Measurements from ENCODE around the gene URI1. TPM values are rescaled to one million over a fixed set of nuclear protein-coding genes. Genes with fewer than 3 reads are reported as not detected.

The URI1 gene
- total RNA-seq, 2 donors from 2014 or later = 38.2 to 60.7 TPM

GRCh38 chr19:30009013-30009412 lies 67.0 kb downstream of the URI1 start:
- H3K9me3 ChIP-seq = no peaks in the 10 kb centered on the region
- H3K27ac ChIP-seq = no peak overlapping the region
- no peak for DNase-seq
- 92 to 94% methylated on average over 10 of the region's 10 CpGs for WGBS, 2 donors
- H3K36me3 ChIP-seq (replicated peaks in 1 of 2; ENCODE audit: insufficient read depth in 1 of 2, low read depth in 2 of 2) = peaks cover 0 to 8% of the 10 kb centered on the region in 2 donors
- TF ChIP-seq CTCF (IDR thresholded peaks at IDR 0.05) = no peak
- TF ChIP-seq POLR2A (IDR thresholded peaks at IDR 0.05) = no peak
- intact Hi-C loops (cut with DNase I) = no loop called here
- H3K4me3 ChIP-seq = no peak overlapping the region
- H3K4me1 ChIP-seq = no peaks in the 10 kb centered on the region
- no peaks in the 10 kb centered on the region for H3K27me3 ChIP-seq
- ATAC-seq = no peak

GRCh38 chr19:30011051-30011578 lies 69.1 kb downstream of the URI1 start:
- H3K27ac ChIP-seq = no peak overlapping the region
- ATAC-seq (no peak), DNase-seq (no peak)
- no peaks in the 10 kb centered on the region for H3K27me3 ChIP-seq
- peaks cover 0 to 9% of the 10 kb centered on the region in 2 donors for H3K36me3 ChIP-seq (replicated peaks in 1 of 2; ENCODE audit: insufficient read depth in 1 of 2, low read depth in 2 of 2)
- H3K4me1 ChIP-seq = no peaks in the 10 kb centered on the region
- intact Hi-C loops (cut with DNase I) = no loop called here
- WGBS, 2 donors = 90 to 95% methylated on average over 9 of the region's 9 CpGs
- no peaks in the 10 kb centered on the region for H3K9me3 ChIP-seq
- no peak for TF ChIP-seq POLR2A (IDR thresholded peaks at IDR 0.05)
- no peak for TF ChIP-seq CTCF (IDR thresholded peaks at IDR 0.05)
- no peak overlapping the region for H3K4me3 ChIP-seq

GRCh38 chr19:30014770-30015169 lies 72.7 kb downstream of the URI1 start:
- H3K4me1 ChIP-seq = no peaks in the 10 kb centered on the region
- no peak for TF ChIP-seq CTCF (IDR thresholded peaks at IDR 0.05)
- no peak for TF ChIP-seq POLR2A (IDR thresholded peaks at IDR 0.05)
- H3K27ac ChIP-seq = no peak overlapping the region
- no peak overlapping the region for H3K4me3 ChIP-seq
- ATAC-seq (no peak), DNase-seq (no peak)
- H3K36me3 ChIP-seq (replicated peaks in 1 of 2; ENCODE audit: insufficient read depth in 1 of 2, low read depth in 2 of 2) = peaks cover 0 to 4% of the 10 kb centered on the region in 2 donors
- 93 to 95% methylated on average over 3 of the region's 3 CpGs for WGBS, 2 donors
- intact Hi-C loops (cut with DNase I) = no loop called here
- no peaks in the 10 kb centered on the region for H3K27me3 ChIP-seq
- no peaks in the 10 kb centered on the region for H3K9me3 ChIP-seq

GRCh38 chr19:30017172-30017571 lies 75.1 kb downstream of the URI1 start:
- no peak for TF ChIP-seq POLR2A (IDR thresholded peaks at IDR 0.05)
- Histone ChIP-seq H3K27ac (no peak overlapping the region), H3K4me3 (no peak overlapping the region), H3K27me3 (no peaks in the 10 kb centered on the region), H3K36me3 (replicated peaks in 1 of 2; ENCODE audit: insufficient read depth in 1 of 2, low read depth in 2 of 2) (peaks cover 0 to 1% of the 10 kb centered on the region in 2 donors), H3K4me1 (no peaks in the 10 kb centered on the region), H3K9me3 (no peaks in the 10 kb centered on the region)
- intact Hi-C loops (cut with DNase I) = no loop called here
- no peak for ATAC-seq
- DNase-seq = no peak

GRCh38 chr19:30020189-30020588 lies 78.2 kb downstream of the URI1 start:
- no peak overlapping the region for H3K4me3 ChIP-seq

More at GRCh38 chr19:30020189-30020588, 78.2 kb downstream of the URI1 start:
- no peaks in the 10 kb centered on the region for H3K27me3 ChIP-seq
- 96 to 100% methylated on average over 1 of the region's 1 CpG for WGBS, 2 donors
- DNase-seq (no peak), ATAC-seq (no peak)
- H3K27ac ChIP-seq = no peak overlapping the region
- TF ChIP-seq POLR2A (IDR thresholded peaks at IDR 0.05) = no peak
- no peak for TF ChIP-seq CTCF (IDR thresholded peaks at IDR 0.05)
- H3K4me1 ChIP-seq = no peaks in the 10 kb centered on the region
- intact Hi-C loops (cut with DNase I) = no loop called here
- H3K9me3 ChIP-seq = no peaks in the 10 kb centered on the region
- H3K36me3 ChIP-seq (replicated peaks in 1 of 2; ENCODE audit: insufficient read depth in 1 of 2, low read depth in 2 of 2) = no peaks in the 10 kb centered on the region

All from body of pancreas (tissue), 4 donors.